Neural crest cell (in vitro differentiated cells): ENCODE data around the gene PIK3R5. TPM values are rescaled to one million over a fixed set of nuclear protein-coding genes. Genes with fewer than 3 reads are reported as not detected.

Source experiments
- DNase-seq: peaks from one replicate; pipeline ENCODE4 v3.0.0; 2021; ENCODE audit warnings: low read depth, mixed read lengths, low spot score
- H3K27ac Mint-ChIP-seq: one replicate; pipeline ENCODE4 v1.8.0; 2021; ENCODE audit warnings: mild to moderate bottlenecking, mixed read lengths; ENCODE audit not compliant: unreplicated experiment
- H3K27me3 Mint-ChIP-seq: 2 replicates; pipeline ENCODE4 v1.8.0; 2021; ENCODE audit warnings: low read depth, mild to moderate bottlenecking, mixed read lengths
- H3K36me3 Mint-ChIP-seq: 2 replicates; pipeline ENCODE4 v1.8.0; 2021; ENCODE audit warnings: low read depth, mild to moderate bottlenecking, mixed read lengths
- H3K4me1 Mint-ChIP-seq: 2 replicates; pipeline ENCODE4 v1.8.0; 2021; ENCODE audit warnings: mixed read lengths
- H3K4me3 Mint-ChIP-seq: one replicate; pipeline ENCODE4 v1.8.0; 2021; ENCODE audit warnings: mild to moderate bottlenecking, mixed read lengths
- H3K9me3 Mint-ChIP-seq: 2 replicates; pipeline ENCODE4 v1.8.0; 2021; ENCODE audit warnings: mixed read lengths
- total RNA-seq: library from RNA; stranded (reverse); gene quantifications from 2 replicates; pipeline ENCODE4 v1.2.1, GENCODE V29; 2021
- TF ChIP-seq, protein P1 (sequence below): fragments of 200-600 bp; sonication (generic); conservative IDR thresholded peaks from 2 replicates; pipeline ENCODE4 v1.5.0; 2021; ENCODE audit warnings: antibody characterized with exemption, mild to moderate bottlenecking

PIK3R5 gene
- total RNA-seq, 1 donor from 2014 or later, result 1.4 TPM

DNA sequence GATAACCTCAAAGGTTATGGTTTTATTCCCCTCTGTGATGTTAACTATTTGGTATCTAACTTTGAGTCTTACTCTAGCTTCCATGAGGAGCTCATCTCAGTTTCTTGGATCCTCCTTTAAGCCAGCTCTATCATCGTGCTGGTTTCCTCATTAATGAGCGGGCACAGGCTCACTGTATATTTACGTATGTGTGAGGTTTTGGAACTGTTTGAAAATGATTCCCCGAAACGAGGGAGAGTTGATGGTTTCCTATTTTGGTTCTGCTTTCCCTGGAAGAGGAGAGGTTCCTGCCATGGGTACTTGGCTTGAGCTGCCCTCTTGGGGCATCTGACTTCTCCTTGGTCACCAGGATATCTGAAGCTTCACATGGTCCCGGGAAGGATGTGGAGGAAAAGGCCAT, 65.3 kb downstream of the PIK3R5 start:
- no peak for DNase-seq
- peaks cover 12% of the 10 kb centered on the region for H3K27me3 Mint-ChIP-seq
- H3K36me3 Mint-ChIP-seq, result no peaks in the 10 kb centered on the region
- H3K4me3 Mint-ChIP-seq, result no peak overlapping the region
- peaks cover 3% of the 10 kb centered on the region for H3K4me1 Mint-ChIP-seq
- no peak overlapping the region for H3K27ac Mint-ChIP-seq
- TF ChIP-seq, protein P1, sequence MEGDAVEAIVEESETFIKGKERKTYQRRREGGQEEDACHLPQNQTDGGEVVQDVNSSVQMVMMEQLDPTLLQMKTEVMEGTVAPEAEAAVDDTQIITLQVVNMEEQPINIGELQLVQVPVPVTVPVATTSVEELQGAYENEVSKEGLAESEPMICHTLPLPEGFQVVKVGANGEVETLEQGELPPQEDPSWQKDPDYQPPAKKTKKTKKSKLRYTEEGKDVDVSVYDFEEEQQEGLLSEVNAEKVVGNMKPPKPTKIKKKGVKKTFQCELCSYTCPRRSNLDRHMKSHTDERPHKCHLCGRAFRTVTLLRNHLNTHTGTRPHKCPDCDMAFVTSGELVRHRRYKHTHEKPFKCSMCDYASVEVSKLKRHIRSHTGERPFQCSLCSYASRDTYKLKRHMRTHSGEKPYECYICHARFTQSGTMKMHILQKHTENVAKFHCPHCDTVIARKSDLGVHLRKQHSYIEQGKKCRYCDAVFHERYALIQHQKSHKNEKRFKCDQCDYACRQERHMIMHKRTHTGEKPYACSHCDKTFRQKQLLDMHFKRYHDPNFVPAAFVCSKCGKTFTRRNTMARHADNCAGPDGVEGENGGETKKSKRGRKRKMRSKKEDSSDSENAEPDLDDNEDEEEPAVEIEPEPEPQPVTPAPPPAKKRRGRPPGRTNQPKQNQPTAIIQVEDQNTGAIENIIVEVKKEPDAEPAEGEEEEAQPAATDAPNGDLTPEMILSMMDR, result no peak
- no peaks in the 10 kb centered on the region for H3K9me3 Mint-ChIP-seq

DNA sequence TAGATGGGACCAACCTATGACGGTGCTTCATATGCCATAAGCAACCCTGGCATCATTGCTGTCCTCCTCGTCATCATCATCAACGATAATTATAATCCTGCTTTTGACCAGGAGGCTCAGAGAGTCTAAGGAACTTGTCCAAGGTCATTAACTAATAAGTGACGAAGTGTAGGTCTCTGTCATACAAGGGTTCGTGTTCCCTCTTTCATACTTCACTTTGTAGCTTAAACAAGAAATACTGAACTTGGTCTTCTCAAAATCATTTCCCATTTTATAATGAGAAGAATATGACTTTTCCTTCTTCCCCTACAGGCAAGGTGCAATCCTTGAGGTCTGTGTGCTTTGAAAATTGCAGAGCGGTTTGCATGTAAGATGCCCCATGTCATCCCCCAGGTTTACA, 66.9 kb downstream of the PIK3R5 start:
- Mint-ChIP-seq H3K4me3 (no peak overlapping the region), H3K27ac (no peak overlapping the region), H3K36me3 (no peaks in the 10 kb centered on the region), H3K4me1 (peaks cover 9% of the 10 kb centered on the region), H3K27me3 (peaks cover 3% of the 10 kb centered on the region), H3K9me3 (no peaks in the 10 kb centered on the region)
- DNase-seq, result no peak
- TF ChIP-seq, protein P1, result no peak

DNA sequence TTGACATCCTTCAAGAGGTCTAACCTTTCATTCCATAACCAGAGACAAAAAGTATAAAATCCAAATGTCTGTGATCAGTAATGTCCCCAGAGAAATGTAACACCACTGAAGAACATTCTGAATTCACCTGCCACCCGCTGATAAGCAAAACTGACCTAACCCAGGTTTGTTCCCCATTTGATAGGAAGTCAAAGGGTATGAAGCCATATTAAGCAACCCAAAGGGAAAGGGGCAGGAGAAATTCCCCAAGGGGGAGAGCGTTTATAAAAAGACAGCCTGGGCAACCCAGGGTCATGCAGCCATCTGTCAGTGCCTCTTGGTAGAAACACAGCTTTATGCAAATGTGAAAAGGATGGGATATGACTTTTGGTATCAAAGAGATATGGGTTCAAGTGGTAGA, 67.4 kb downstream of the PIK3R5 start:
- H3K4me3 Mint-ChIP-seq, result no peak overlapping the region
- H3K27me3 Mint-ChIP-seq, result peaks cover 3% of the 10 kb centered on the region
- TF ChIP-seq, protein P1, result no peak
- H3K27ac Mint-ChIP-seq, result no peak overlapping the region
- no peak for DNase-seq
- H3K36me3 Mint-ChIP-seq, result no peaks in the 10 kb centered on the region
- no peaks in the 10 kb centered on the region for H3K9me3 Mint-ChIP-seq
- peaks cover 9% of the 10 kb centered on the region for H3K4me1 Mint-ChIP-seq

DNA sequence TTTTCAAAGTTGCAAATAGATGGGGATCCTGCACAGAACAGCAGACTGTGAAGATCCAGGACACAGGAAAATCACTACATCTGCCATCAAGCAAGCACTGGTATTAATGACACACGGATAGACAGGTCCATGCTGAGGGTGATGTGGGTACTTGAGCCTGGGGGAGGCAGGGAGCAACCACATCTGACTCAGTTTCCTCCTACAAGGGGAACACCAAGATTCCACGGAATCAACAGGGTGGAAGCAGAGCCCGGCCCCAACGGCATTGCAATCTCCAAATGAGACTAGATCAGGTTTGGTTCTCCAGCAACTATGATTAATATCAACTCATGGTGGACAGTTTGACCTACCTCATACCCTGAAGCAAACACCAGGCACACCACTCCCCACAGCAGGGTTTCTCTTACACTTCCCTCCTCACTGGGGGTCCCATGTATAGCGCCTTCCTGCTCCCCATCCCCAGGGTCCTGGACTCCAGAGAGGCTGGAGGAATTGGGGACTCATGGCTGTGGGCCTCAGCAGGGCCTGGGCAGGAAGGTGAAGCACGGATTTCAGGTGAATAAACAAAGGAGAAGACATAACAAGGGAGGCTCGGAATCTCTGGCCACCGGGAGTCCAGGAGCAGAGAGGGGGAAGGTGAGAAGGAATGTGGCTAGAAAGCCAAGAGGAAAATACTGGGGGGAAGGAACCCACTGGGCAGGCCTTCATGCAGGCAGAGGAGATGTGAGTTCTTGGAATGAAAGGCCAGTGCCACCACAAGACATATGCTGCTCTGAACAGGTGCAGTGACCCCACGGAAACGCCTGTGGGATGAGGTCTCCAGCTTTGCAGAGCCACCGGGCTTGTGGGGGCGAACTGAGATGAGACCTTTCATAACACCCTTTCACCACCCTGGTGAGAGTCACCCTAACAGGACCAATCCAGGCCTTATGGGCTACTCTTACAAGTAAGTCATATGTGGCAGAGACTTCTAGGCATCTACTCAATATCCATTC, 68.6 kb downstream of the PIK3R5 start:
- no peak for DNase-seq
- Mint-ChIP-seq H3K27ac (no peak overlapping the region), H3K4me3 (no peak overlapping the region)

DNA sequence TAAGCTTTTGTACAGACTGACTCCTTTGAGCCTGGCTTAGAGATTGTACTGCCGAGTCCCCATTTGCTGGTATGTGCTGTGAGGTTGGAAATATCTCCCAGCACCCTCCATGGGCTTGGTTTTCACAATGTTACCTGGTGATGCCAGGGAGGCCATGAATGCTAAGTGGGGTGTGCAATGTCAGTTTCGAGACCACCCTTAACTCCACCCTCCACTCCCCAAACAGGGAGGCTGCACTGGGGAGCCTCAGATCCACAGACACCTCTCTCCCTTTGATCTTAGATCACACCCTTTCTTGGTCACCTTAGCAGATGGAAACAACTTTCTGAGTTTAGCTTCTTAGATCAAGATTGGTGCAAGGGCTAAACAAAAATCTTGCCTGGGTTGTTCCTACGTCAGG, 69.4 kb downstream of the PIK3R5 start:
- Mint-ChIP-seq H3K36me3 (no peaks in the 10 kb centered on the region), H3K4me1 (peaks cover 9% of the 10 kb centered on the region), H3K9me3 (no peaks in the 10 kb centered on the region), H3K27ac (no peak overlapping the region), H3K4me3 (no peak overlapping the region), H3K27me3 (peaks cover 3% of the 10 kb centered on the region)
- TF ChIP-seq, protein P1, result no peak
- no peak for DNase-seq

More for the DNA sequence above, 68.6 kb downstream of the PIK3R5 start:
- Mint-ChIP-seq H3K9me3 (no peaks in the 10 kb centered on the region), H3K36me3 (no peaks in the 10 kb centered on the region), H3K27me3 (peaks cover 3% of the 10 kb centered on the region), H3K4me1 (peaks cover 9% of the 10 kb centered on the region)
- TF ChIP-seq, protein P1, result no peak
